HT1080 (cell line): ENCODE data around the gene ANKK1. TPM values are rescaled to one million over a fixed set of nuclear protein-coding genes. Genes with fewer than 3 reads are reported as not detected.

Source experiments
- DNase-seq: peaks from one replicate; pipeline ENCODE4 v3.0.0-alpha.2; 2015; ENCODE audit warnings: low read depth
- total RNA-seq: library from RNA; depleted of rRNA; stranded (reverse); fragments of >200 nt; shearing (Covaris generic); gene quantifications from 2 replicates; pipeline ENCODE4 v1.2.3, GENCODE V29; 2014

The ANKK1 gene
- total RNA-seq, 1 experiment from 2014 or later, result not detected

DNA sequence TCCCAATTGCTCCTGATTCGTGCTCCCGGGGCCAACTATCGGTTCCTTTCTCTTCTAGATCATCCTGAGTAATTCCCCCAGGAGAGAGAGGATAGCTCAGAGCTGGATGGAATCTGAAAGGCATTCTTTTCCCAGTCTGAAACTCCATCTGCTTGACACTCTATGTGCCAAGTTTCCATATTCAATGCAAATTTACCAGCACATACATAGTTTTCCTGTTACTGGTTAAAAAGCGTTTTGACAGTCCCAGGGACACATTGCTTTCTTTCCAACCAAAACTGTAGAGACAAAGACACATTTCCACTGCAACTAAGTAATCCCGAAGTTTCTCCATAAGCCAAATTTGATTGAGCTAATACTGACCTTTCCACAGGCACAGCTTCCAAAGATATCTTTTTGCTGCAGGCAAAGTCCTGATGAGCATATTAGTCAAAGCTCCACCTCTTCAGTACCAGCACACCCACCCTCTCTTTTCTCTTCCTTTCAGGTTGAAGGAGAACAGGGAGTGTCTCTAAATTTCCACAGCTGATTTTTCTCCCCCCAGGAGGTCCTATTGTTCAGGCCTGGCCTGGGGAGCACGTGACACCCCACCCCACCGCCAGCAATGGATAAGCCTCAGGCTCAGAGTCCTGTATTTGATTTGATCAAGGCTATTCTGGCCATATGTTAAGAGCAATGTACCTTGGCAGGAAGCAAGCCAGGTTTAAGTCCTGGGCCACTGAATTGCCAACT lies 9.7 kb upstream of the ANKK1 start:
- no peak for DNase-seq

DNA sequence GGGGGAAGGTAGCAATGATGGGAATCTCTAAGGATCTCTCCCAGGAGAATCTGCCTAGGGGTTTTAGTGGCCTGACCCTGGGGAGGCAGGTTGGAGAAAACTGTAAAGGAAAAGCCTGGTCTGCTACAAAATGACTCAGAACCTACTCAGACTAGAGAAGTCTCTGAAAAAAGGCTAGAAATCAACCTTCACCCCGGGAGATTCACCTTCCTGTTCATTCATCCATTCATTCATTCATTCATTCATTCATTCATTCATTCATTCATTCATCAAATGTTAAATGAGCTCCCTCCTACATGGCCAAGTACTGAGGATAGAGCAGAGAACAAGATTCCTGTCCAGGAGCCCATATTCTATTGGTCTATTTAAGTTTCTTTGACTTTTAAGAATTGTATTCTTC lies 8.9 kb upstream of the ANKK1 start:
- DNase-seq, result peak; percentile 61

DNA sequence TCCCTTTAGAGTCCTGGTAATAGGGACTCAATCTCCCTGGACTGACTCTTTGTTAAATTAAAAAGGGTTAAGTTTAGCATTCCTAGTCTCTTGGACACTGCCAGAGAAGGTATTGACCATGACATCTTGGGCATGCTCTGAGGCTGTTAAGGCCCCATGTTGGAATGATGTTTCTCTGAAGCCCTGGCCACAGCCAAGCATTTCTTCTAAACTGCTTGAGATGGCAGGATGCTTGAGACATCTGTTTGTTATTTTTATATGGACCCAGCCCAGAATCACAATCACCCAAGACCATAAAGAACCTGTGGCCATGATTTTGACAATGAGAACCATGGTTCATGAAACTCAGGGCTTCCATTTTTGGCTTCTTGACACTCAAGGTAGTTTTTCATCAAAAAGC lies 5.5 kb upstream of the ANKK1 start:
- no peak for DNase-seq

DNA sequence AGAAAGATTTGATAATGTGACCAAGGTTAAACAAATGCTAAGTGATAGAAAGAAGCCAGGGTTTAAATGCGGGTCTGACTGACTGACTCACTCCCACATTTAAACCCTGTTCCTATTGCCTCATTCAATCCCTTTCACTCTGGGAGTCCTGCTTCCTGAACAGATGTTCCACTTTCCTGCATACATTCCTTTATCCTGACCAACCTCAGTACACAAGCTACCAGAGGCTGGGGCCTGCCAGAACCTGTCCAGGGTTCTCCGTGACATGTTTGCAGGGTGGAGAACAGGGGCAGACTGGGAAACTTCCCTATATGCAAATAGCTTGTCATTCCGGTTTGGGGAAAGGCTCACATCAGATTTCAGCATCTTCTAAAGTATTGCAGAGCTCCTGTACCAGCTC lies 3.0 kb upstream of the ANKK1 start:
- peak; percentile 97 for DNase-seq

DNA sequence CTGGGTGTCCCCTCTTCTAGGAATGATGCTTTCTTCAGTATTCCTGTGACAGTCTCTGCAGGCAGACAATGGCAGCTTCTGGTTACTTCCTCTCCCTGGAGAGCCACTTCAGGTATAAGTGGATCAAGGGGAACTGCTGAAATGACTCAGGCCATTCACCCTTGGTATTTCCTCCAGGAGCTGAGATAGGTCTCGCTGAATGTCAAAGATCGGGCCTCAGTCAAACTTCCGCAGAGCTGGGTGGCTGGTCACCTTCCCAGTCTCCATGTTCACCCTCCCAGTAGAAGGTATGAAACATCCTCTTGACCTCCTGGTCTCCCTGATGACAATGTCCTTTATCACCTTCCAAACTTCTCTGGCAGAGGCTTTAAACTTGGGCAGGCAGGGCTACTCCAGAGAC lies 1.8 kb upstream of the ANKK1 start:
- no peak for DNase-seq

DNA sequence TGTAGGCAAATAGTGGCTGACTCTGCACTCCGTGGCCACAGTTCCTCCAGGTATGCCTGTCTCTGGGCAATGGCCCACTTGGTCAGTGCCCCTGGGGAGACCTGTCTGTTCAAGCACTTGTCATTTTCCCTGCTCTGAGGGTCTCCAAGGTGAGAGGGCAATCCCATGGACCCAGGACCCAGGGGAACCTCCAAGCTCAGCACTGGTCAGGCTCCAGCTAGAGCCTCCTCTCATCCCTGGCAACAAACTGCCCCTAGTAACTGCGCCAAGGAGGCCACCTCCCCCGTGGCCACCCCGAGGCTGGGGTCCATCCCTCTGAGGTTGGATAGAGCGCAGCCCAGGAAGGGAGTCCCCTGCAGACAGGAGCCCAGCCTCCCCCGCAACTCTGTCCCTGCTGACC lies 713 bp upstream of the ANKK1 start:
- DNase-seq, result no peak

DNA sequence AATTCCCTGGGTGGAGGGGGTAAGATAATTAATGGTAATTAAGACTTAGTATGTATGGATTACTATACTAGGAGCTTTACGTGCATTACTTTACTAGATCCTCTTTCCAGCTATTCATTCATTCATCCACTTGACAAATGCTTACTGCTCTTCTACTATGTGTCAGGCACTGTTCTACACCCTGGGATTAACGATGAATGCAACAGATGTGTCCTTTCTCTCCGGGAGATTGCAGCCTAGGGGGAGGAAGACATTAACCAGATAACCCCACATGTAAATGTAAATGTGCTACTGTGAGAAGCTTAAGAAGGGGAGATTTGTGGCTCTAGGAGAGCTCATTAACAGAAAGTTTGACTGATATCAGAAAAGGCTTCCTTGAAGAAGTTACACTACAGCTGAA lies 1.7 kb downstream of the ANKK1 start:
- DNase-seq, result no peak

DNA sequence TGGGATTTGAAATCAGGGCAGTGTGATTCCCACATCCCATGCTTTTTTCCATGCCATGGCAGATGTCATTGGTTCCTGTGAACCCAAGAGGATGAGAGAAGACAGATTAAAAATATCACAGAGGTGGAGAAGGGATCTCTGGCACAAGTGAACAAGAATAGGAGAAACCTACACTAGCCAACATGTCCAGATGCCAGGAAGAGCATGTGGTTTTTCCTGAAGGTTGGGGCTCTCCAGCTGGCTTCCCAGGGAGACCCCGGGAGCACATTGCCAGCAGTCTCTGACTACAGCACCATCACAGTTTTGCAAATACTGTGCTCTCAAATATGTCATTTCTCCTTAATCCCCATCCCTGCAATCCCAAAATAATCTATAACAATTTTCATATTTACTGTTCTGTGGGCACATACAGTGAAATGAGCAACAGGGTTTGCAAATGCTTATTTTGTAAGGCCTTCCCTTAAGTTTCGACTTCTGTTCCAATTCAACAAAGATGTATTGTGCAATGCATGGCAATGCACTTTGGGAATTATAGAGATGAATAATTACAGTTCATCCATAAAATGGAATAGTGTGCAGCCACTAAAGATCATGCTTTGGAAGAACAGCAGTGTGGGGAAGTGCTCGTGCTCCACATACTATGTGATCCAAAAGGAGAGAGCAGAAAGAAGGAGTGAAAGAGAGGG lies 4.8 kb downstream of the ANKK1 start:
- no peak for DNase-seq

DNA sequence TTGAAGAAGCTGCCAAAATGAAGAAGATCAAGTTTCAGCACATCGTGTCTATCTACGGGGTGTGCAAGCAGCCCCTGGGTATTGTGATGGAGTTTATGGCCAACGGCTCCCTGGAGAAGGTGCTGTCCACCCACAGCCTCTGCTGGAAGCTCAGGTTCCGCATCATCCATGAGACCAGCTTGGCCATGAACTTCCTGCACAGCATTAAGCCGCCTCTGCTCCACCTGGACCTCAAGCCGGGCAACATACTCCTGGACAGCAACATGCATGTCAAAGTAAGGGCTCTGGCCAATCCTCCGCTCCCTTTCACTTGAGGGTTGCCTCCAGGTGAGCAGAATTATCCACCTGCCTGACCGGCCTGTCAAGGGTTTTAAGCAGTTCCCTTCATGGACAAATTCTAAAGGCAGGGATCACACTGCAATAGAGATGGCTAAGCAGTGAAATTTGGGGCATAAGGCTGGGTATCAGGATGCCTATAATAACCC lies 6.0 kb downstream of the ANKK1 start:
- no peak for DNase-seq

DNA sequence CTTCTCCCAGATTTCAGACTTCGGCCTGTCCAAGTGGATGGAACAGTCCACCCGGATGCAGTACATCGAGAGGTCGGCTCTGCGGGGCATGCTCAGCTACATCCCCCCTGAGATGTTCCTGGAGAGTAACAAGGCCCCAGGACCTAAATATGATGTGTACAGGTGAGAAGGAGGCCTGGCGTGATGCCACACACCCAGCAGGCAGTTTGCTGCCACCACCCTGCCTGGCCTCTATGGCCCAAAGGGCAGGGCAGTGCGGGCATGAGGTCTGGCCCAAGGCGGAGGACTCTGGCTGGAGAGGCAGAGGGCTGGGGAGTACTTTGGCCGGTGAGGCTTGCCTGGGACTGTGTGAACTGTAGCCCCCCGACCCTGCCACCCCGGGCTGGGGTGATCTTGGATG lies 7.3 kb downstream of the ANKK1 start:
- DNase-seq, result no peak

DNA sequence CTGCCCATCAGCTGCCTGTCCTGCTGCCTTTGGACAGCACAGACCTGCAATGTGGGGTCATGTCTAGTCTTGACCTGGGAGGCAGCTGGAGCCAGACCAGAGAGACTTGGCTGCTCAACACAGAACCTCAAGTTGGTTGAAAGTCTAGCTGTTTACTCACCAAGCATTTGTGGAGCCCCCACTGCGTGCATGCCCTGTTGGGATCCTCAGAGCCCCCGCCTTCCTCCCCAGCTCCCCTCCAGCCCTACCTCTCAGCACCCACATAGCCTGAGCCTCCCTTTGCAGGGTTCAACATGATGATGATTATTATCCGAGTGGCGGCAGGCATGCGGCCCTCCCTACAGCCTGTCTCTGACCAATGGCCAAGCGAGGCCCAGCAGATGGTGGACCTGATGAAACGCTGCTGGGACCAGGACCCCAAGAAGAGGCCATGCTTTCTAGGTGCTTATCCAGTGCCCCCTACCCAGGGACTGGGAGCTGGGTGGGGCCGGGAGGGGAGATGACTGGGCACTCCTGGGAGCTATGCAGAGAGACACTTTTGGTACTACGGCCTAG lies 8.3 kb downstream of the ANKK1 start:
- DNase-seq, result no peak

DNA sequence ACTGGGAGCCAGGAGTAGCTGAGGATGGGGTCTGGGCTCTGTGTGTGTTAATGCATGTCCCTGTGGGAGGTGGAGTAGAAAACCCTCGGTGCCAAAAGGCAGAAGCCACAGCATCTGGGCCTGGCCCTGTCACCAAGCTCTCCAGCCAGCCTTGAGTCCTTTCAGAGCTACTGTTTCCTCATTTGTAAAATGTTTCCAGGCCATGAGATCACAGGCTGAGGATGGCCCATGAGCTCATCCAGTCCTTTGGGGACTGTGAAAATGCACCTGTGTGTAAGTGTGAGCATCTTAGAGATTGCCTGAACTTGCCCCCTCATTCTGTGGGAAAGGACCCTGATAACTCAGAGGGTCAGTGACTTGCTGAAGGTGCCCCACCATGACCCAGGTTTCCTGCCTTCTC lies 9.1 kb downstream of the ANKK1 start:
- no peak for DNase-seq

DNA sequence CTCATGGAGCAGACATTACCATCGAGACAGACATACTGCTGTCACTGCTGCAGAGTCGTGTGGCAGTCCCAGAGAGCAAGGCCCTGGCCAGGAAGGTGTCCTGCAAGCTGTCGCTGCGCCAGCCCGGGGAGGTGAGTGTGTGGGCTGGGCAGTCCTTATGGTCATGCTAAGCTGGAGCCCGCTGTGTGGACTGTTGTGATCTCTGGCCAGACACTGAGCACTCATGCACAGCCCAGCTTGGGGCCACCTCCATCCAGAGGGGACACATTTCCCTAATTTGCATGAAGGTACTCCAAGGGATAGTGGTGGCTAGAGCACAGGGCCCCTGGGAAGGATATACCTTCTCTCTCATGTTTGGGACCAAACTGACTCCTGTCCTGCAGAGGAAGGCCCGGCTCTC lies 9.6 kb downstream of the ANKK1 start:
- DNase-seq, result no peak

DNA sequence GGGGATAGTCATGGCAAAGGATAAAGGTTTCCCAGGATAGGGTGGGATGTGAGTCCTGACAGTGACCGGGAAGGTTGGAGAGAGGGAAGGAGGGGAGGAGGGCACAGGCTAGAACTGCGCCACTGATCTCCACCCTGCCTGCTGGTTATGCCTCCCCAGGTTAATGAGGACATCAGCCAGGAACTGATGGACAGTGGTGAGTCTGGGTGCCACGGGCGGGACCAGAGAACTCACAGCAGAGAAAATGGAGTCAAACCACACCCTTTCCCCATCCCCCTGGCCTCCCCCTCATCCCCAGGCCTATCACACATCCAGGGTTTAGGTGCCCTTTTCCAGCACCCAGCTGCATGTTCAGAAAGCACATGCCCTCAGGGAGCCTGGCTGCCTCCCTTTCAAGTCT lies 10.2 kb downstream of the ANKK1 start:
- no peak for DNase-seq

DNA sequence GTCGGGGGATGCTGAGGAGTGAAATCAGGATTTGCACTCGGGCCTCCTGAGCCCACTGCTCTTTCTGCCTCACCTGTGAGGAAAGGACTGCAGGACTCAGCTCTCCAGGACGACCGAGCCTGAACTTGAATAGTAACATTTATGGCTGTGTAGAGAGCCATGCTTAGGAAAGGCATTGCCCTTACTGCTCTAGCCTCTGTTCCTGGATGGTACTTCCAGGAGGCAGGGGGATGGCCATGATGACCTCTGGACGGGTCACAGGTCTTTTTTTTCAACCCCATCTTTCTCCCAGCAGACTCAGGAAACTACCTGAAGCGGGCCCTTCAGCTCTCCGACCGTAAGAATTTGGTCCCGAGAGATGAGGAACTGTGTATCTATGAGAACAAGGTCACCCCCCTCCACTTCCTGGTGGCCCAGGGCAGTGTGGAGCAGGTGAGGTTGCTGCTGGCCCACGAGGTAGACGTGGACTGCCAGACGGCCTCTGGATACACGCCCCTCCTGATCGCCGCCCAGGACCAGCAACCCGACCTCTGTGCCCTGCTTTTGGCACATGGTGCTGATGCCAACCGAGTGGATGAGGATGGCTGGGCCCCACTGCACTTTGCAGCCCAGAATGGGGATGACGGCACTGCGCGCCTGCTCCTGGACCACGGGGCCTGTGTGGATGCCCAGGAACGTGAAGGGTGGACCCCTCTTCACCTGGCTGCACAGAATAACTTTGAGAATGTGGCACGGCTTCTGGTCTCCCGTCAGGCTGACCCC lies 11.3 kb downstream of the ANKK1 start:
- DNase-seq, result no peak

DNA sequence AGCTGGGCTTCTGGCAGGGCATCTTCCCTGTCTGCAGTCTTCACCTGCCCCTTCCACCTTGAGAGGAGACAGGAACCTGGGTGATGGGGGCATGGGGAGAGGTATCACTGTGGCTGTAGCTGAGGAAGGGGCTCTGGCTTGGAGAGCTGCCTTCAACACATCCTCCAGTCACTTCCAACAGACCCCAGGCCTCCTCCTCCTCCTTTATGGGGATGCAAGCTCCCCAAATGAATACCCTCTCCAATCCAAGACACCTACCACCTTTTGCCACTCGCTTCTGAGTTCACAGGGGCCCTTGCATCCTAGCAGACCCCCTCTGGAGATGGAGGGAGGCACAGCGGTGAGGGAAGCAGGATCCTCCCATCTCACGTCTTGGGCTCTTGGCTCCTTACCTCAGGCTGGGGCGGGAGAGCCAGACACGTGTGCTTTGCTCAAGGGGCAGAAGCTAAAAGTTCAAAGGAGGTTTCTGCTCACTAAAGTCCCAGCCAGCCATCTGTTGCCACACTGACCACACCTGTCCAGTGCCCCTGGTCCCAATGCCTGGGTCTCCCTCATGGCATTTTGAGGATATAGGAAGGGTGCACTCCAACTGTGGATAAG lies 13.2 kb downstream of the ANKK1 start:
- DNase-seq, result no peak

DNA sequence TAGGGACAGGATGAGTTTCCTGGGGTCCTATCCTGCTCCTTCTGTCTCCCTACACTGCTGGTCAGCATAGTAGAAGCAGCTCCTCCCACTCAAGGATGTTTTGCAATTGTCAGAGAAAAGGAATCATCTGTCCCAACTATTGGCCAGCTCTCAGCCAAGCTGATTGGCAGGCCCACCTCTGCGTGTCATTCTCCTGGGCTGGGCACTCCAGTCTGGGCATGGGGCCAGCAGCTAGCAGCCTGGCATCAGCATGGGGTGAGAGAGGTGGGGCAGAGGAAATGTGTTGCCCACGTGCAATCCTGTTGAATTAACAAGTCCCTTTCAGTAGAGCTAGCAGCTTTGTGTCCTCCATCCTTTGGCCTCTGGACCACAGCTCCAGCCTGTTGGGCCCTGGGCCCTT lies 14.1 kb downstream of the ANKK1 start:
- DNase-seq, result peak; percentile 90

DNA sequence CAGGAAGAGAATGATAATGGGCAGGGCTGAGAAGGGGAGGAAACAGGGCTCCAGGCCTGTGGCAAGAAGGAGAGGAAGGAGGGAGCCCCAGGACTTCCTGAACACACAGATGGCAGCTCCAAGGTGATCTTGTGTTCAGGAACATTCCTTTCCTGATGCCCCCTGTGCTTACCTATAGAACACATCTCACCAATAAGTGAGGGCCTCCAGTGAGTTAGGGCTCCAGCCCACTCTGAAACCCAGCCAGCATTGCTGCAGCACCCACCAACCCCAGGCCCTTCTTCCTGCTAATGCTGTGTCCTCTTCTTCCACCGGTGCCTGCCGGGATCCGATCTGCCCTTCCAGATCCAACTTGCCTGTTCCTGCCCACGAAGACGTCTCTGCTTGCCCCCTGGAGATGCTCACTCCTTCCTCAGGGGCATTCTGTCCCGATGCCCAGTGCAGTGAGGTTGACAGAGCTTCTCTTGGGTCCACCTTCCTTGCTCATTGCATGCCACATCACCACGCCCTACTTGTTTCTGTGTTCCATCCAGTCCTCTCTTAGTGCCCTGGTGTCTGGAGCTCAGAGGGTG lies 17.4 kb downstream of the ANKK1 start:
- DNase-seq, result no peak

DNA sequence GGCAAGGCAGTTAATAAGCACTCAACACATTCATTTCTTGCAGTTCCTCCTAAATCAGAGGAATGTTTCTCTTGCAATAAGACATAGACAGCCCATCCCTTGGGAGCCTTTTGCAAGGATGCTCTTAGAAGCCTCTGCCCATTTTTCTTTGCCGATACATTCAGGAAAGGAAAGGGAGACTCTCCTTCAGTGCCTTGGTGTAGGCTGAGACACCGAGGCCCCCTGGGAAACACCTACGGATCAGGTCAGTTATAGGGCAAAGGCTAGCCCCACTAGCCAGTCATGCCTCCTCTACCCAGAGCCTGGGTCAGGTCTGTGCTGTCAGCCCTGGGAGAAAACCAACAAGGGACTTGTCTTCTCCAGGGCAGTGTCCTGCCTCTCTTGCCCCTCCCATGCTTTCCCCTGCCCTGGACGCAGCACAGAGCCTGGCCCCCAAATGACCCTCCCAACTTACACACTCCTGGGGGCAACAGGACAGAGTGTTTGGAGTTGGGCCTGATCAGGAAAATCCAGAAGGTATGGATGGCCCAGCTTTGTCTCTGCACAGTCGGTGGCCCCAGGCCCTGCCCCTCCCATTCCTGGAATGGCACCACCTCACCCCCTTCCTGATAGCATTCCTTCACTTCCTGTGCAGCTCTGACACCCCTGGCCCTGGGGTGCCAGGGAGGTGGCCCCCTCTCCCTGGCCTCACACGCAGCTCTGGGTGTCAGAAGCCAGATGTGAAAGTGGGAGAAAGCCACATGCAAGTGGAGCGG lies 18.3 kb downstream of the ANKK1 start:
- no peak for DNase-seq

DNA sequence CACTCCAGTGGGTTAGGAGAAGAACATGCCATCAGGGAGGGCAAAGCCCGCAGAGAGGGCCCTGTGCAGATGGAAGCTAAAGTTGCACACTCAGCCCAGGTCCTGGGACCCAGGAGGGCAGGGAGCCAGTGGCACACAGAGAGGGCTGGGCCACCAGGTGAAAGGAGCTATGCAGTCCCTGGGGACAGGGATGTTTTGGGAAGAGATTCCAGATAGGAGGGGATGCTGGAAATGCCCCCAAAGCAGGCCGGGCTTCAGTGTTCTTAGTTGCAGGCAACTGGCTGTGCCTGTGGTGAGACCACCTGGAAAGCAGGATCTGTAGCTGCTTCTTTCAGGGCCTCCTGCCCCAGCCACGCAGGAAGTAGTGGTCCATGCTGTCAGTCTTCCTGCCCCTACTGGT lies 19.6 kb downstream of the ANKK1 start:
- DNase-seq, result no peak

DNA sequence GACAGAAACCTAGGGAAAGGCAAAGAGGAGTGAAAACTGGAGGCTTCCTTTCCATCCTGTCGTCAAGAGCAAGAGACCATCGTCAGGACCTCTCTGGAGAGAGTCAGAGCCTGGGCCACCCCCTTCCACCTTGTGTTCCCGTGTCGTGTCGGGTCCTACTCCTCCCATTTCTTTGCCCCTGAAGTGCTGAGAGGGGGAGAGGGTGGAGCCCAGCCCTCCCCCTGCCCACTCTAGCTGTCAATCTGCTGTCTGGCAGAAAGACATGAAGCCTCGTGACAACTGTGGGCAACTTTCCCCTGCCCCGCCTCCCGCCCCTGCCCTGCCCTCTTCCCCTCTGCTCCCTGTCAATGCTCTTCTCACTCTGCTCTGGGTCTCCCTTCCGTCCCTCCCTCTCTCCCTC lies 20.6 kb downstream of the ANKK1 start:
- DNase-seq, result no peak
